GM12891 (cell line): Measurements from ENCODE around the gene BZW2.

Experiments
- POLR2A ChIP-seq: IDR thresholded peaks from 2 replicates; pipeline ENCODE4 v1.6.1; 2011; ENCODE audit warnings: low read depth, low read length, control low read depth
- POLR2AphosphoS5 ChIP-seq: IDR thresholded peaks from 2 replicates; pipeline ENCODE4 v1.6.1; 2011; ENCODE audit warnings: low read depth, low read length, control low read depth
- POU2F2 ChIP-seq: IDR thresholded peaks from 2 replicates; pipeline ENCODE4 v1.6.1; 2011; ENCODE audit warnings: low read depth, mild to moderate bottlenecking, control low read depth, low read length, moderate library complexity
- SPI1 ChIP-seq: IDR thresholded peaks from 2 replicates; pipeline ENCODE4 v1.6.1; 2011; ENCODE audit warnings: low read depth, low read length, control low read depth

DNA sequence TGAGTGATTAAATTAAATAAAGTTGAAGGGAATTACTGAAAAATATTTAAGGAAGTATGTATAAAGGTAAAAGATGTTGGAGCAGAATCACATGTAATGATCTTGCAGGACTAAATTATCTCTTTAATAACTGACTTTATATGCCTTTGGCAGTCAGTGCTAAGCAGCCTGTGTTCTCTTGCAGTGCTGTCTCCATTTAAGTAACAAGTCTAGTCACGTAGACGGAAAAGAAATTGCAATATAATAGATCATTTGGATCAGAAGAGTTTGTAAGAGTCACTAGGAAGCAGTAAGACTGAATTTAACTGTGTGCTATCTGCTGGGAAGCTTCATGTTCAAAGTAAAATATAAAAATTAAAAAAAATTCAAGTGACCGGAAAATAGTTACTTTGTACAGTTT, 21.4 kb downstream of the BZW2 start:
- no peak for TF ChIP-seq POLR2A
- no peak for TF ChIP-seq SPI1
- no peak for TF ChIP-seq POLR2AphosphoS5
- no peak for TF ChIP-seq POU2F2
